ENCODE results near the gene APOL6. TPM values are rescaled to one million over a fixed set of nuclear protein-coding genes. Genes with fewer than 3 reads are reported as not detected.

Gene APOL6
- total RNA-seq, 1 donor = 51.8 TPM

- TF ChIP-seq CTCF (IDR thresholded peaks at IDR 0.05; ENCODE audit: extremely low read depth, low read depth, low read length) = no peak
- Histone ChIP-seq H3K27ac (ENCODE audit: low read depth, low read length) (no peak overlapping the region), H3K36me3 (ENCODE audit: insufficient read depth, low read length) (peaks cover 6% of the 10 kb centered on the region), H3K27me3 (ENCODE audit: insufficient read depth, low read length) (no peaks in the 10 kb centered on the region), H3K4me1 (ENCODE audit: insufficient read depth, low read length) (peaks cover 8% of the 10 kb centered on the region), H2AFZ (ENCODE audit: low read length) (no peak overlapping the region), H3K4me2 (ENCODE audit: insufficient read depth, low read length) (no peak overlapping the region), H3K9me3 (ENCODE audit: low read depth, low read length) (peaks cover 2% of the 10 kb centered on the region), H3K4me3 (ENCODE audit: insufficient read depth, low read length) (no peak overlapping the region), H3K79me2 (ENCODE audit: insufficient read depth, low read length) (peaks cover 16% of the 10 kb centered on the region), H4K20me1 (ENCODE audit: insufficient read depth, low read length) (no peaks in the 10 kb centered on the region)
- DNase-seq (ENCODE audit: insufficient read length, low spot score, missing footprints) = no peak
These were observed 5.6 kb downstream of the APOL6 start for GRCh38 chr22:35653824-35654223.

- H2AFZ ChIP-seq (ENCODE audit: low read length) = no peak overlapping the region
- no peak overlapping the region for H3K4me3 ChIP-seq (ENCODE audit: insufficient read depth, low read length)
- no peak for DNase-seq (ENCODE audit: insufficient read length, low spot score, missing footprints)
- no peak overlapping the region for H3K27ac ChIP-seq (ENCODE audit: low read depth, low read length)
- H3K36me3 ChIP-seq (ENCODE audit: insufficient read depth, low read length) = peaks cover 13% of the 10 kb centered on the region
- no peaks in the 10 kb centered on the region for H3K27me3 ChIP-seq (ENCODE audit: insufficient read depth, low read length)
- no peaks in the 10 kb centered on the region for H3K9me3 ChIP-seq (ENCODE audit: low read depth, low read length)
- no peaks in the 10 kb centered on the region for H3K79me2 ChIP-seq (ENCODE audit: insufficient read depth, low read length)
- peaks cover 3% of the 10 kb centered on the region for H3K4me1 ChIP-seq (ENCODE audit: insufficient read depth, low read length)
- no peaks in the 10 kb centered on the region for H4K20me1 ChIP-seq (ENCODE audit: insufficient read depth, low read length)
- no peak overlapping the region for H3K4me2 ChIP-seq (ENCODE audit: insufficient read depth, low read length)
- no peak for TF ChIP-seq CTCF (IDR thresholded peaks at IDR 0.05; ENCODE audit: extremely low read depth, low read depth, low read length)
These were observed 8.1 kb downstream of the APOL6 start for GRCh38 chr22:35656284-35656752.

DNA sequence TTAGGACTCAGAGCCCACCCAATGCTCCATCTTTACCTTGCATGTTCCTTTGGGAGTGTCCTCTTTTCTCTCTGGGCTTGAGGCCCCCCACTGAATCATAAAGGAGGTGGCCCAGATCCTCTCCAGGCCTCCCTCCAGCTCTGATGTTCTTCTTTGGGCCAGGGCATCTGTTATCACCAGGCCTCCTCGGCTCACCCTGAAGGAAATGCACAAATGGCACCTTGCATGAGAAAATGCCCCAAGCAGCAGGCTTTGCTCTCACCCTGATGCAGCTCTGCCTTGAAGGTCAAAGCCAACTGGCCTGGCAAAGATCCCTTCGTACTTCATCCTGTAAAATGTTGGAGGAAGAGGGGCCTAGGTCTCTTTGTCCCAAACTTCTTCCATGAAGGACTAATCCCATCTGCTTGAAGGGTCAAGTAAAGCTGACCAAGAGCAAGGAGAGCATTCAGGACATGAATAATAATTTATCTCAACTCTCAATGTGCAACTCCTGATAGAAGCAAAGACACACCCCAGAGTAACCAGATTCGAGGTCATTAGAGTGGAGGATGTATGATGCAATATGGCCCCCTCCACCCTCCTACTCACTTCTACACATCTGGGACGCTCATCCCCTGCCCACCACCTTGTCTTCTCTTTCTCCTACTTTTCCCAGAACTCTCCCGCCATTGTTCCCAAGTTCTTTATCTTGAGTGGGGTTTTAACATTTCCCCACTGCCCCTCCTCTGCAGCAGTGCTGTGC lies 9.5 kb downstream of the APOL6 start:
- Histone ChIP-seq H2AFZ (ENCODE audit: low read length) (no peak overlapping the region), H3K9me3 (ENCODE audit: low read depth, low read length) (no peaks in the 10 kb centered on the region), H3K79me2 (ENCODE audit: insufficient read depth, low read length) (no peaks in the 10 kb centered on the region), H3K4me1 (ENCODE audit: insufficient read depth, low read length) (peaks cover 9% of the 10 kb centered on the region), H3K4me3 (ENCODE audit: insufficient read depth, low read length) (no peak overlapping the region), H3K36me3 (ENCODE audit: insufficient read depth, low read length) (peaks cover 13% of the 10 kb centered on the region), H4K20me1 (ENCODE audit: insufficient read depth, low read length) (no peaks in the 10 kb centered on the region), H3K27ac (ENCODE audit: low read depth, low read length) (no peak overlapping the region), H3K27me3 (ENCODE audit: insufficient read depth, low read length) (no peaks in the 10 kb centered on the region), H3K4me2 (ENCODE audit: insufficient read depth, low read length) (no peak overlapping the region)
- TF ChIP-seq CTCF (IDR thresholded peaks at IDR 0.05; ENCODE audit: extremely low read depth, low read depth, low read length) = no peak
- DNase-seq (ENCODE audit: insufficient read length, low spot score, missing footprints) = no peak

DNA sequence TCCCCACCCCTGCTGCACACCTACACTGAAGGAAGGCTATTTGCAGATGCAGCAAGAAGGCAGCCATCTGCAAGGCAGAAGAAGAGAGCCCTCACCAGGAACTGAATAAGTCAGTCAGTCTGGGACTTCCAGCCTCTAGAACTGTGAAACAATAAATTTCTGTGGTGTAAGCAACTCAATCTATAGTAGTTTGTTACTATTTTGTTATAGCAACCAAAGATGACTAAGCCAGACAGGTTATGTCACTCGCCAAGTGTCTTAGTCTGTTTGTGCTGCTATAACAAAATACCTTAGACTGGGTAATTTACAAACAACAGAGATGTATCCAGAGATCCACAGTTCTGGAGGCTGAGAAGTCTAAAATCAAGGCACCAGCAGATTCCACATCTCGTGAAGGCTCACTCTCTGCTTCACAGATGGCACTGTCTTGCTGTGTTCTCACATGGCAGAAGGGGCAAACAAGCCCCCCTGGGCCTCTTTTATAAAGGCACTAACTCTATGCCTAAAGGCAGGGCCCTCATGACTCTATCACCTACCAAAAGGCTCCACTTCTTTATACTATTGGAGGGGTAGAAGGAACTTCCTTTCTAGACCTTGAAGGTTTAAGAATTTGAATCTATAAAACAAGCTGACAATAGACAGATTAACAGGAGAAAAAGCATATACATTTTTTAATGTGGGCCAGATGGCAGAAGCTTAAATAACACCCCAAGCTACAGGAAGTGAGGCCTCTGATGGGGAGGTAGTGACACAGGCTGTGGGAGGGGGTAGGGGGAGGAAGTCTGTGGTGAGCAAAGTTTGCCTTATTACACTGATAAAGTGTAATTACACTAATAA lies 12.3 kb downstream of the APOL6 start:
- peaks cover 15% of the 10 kb centered on the region for H3K4me1 ChIP-seq (ENCODE audit: insufficient read depth, low read length)
- no peak for TF ChIP-seq CTCF (IDR thresholded peaks at IDR 0.05; ENCODE audit: extremely low read depth, low read depth, low read length)
- no peak overlapping the region for H3K27ac ChIP-seq (ENCODE audit: low read depth, low read length)
- H3K27me3 ChIP-seq (ENCODE audit: insufficient read depth, low read length) = no peaks in the 10 kb centered on the region
- peaks cover 13% of the 10 kb centered on the region for H3K36me3 ChIP-seq (ENCODE audit: insufficient read depth, low read length)
- H2AFZ ChIP-seq (ENCODE audit: low read length) = no peak overlapping the region
- DNase-seq (ENCODE audit: insufficient read length, low spot score, missing footprints) = no peak
- no peaks in the 10 kb centered on the region for H4K20me1 ChIP-seq (ENCODE audit: insufficient read depth, low read length)
- peaks cover 3% of the 10 kb centered on the region for H3K9me3 ChIP-seq (ENCODE audit: low read depth, low read length)
- no peak overlapping the region for H3K4me3 ChIP-seq (ENCODE audit: insufficient read depth, low read length)
- no peak overlapping the region for H3K4me2 ChIP-seq (ENCODE audit: insufficient read depth, low read length)
- H3K79me2 ChIP-seq (ENCODE audit: insufficient read depth, low read length) = no peaks in the 10 kb centered on the region
